ENCODE measurements around the gene C14orf180. TPM values are rescaled to one million over a fixed set of nuclear protein-coding genes. Genes with fewer than 3 reads are reported as not detected.

Gene C14orf180
- total RNA-seq, 6 experiments from 2014 or later = 0.35 to 4.0 (median 1.9) TPM

GRCh38 chr14:104534036-104534435 lies 45.5 kb upstream of the C14orf180 start:
- no peak for TF ChIP-seq POLR2A (IDR thresholded peaks at IDR 0.05)
- TF ChIP-seq, protein P1, sequence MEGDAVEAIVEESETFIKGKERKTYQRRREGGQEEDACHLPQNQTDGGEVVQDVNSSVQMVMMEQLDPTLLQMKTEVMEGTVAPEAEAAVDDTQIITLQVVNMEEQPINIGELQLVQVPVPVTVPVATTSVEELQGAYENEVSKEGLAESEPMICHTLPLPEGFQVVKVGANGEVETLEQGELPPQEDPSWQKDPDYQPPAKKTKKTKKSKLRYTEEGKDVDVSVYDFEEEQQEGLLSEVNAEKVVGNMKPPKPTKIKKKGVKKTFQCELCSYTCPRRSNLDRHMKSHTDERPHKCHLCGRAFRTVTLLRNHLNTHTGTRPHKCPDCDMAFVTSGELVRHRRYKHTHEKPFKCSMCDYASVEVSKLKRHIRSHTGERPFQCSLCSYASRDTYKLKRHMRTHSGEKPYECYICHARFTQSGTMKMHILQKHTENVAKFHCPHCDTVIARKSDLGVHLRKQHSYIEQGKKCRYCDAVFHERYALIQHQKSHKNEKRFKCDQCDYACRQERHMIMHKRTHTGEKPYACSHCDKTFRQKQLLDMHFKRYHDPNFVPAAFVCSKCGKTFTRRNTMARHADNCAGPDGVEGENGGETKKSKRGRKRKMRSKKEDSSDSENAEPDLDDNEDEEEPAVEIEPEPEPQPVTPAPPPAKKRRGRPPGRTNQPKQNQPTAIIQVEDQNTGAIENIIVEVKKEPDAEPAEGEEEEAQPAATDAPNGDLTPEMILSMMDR (IDR thresholded peaks at IDR 0.05) = no peak
- Histone ChIP-seq H3K36me3 (no peaks in the 10 kb centered on the region), H3K27ac (no peak overlapping the region), H3K27me3 (no peaks in the 10 kb centered on the region), H3K4me1 (no peaks in the 10 kb centered on the region), H3K4me3 (no peak overlapping the region), H3K9me3 (no peaks in the 10 kb centered on the region)
- WGBS (ENCODE audit: insufficient coverage, low coverage, low lambda C conversion rate, missing lambda C conversion rate) = 44% methylated on average over 3 of the region's 3 CpGs
- intact Hi-C loops (cut with DNase I) = no loop called here
- no peak for ATAC-seq
- DNase-seq = no peak

GRCh38 chr14:104536942-104537612 lies 42.5 kb upstream of the C14orf180 start:
- intact Hi-C loops (cut with DNase I) = no loop called here
- Histone ChIP-seq H3K27ac (no peak overlapping the region), H3K9me3 (no peaks in the 10 kb centered on the region), H3K4me1 (no peaks in the 10 kb centered on the region), H3K4me3 (no peak overlapping the region), H3K36me3 (no peaks in the 10 kb centered on the region), H3K27me3 (no peaks in the 10 kb centered on the region)
- ATAC-seq (no peak), DNase-seq (no peak)
- 42% methylated on average over 4 of the region's 8 CpGs for WGBS (ENCODE audit: insufficient coverage, low coverage, low lambda C conversion rate, missing lambda C conversion rate)
- TF ChIP-seq, protein P1 (IDR thresholded peaks at IDR 0.05) = no peak
- no peak for TF ChIP-seq POLR2A (IDR thresholded peaks at IDR 0.05)

DNA sequence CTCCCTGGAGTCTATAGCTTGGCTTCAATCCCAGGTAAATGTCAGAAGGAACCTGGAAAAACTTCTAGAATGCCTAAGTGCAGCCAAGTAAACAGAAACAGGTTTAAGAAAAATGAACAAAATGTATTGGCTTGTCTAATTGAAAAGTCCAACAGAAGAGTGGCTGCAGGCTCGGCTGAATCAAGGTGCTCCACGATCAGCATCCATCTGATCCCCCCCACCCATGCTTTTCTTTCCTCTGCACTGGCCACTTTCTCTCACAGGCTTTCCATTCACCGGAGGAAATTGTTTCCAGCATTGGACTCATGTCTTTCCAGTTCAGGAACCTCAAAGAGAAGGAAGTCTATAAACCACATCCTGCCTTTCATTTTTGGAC lies 42.0 kb upstream of the C14orf180 start:
- Histone ChIP-seq H3K9me3 (no peaks in the 10 kb centered on the region), H3K4me3 (no peak overlapping the region), H3K27ac (no peak overlapping the region), H3K27me3 (no peaks in the 10 kb centered on the region), H3K36me3 (no peaks in the 10 kb centered on the region), H3K4me1 (no peaks in the 10 kb centered on the region)
- ATAC-seq = no peak
- 29% methylated on average over 3 of the region's 3 CpGs for WGBS (ENCODE audit: insufficient coverage, low coverage, low lambda C conversion rate, missing lambda C conversion rate)
- TF ChIP-seq, protein P1 (IDR thresholded peaks at IDR 0.05) = no peak
- no peak for TF ChIP-seq POLR2A (IDR thresholded peaks at IDR 0.05)
- DNase-seq = no peak
- intact Hi-C loops (cut with DNase I) = no loop called here

- H3K27me3 ChIP-seq = no peaks in the 10 kb centered on the region
- H3K27ac ChIP-seq = no peak overlapping the region
- H3K4me1 ChIP-seq = no peaks in the 10 kb centered on the region
- TF ChIP-seq, protein P1 (IDR thresholded peaks at IDR 0.05) = no peak
- TF ChIP-seq POLR2A (IDR thresholded peaks at IDR 0.05) = no peak
- H3K4me3 ChIP-seq = no peak overlapping the region
- WGBS (ENCODE audit: insufficient coverage, low coverage, low lambda C conversion rate, missing lambda C conversion rate) = 61% methylated on average over 11 of the region's 11 CpGs
- ATAC-seq (no peak), DNase-seq (no peak)
- no peaks in the 10 kb centered on the region for H3K9me3 ChIP-seq
- no peaks in the 10 kb centered on the region for H3K36me3 ChIP-seq
- intact Hi-C loops (cut with DNase I) = no loop called here
Observed at GRCh38 chr14:104541905-104542465, 37.6 kb upstream of the C14orf180 start.

Measured in right lobe of liver (tissue), 6 donors.